Uterus (tissue), 2 donors: ENCODE measurements around the gene CEACAM18.

ENCODE experiments used
- CTCF ChIP-seq, 4 experiments: fragments of 200-600 bp in 2 of 4; fragments of 450-650 bp in 2 of 4; sonication (generic) in 2 of 4; IDR thresholded peaks; one replicate each; pipeline ENCODE4 v1.5.1; 2016 to 2019; ENCODE audit warnings: antibody characterized with exemption in 4 of 4, mild to moderate bottlenecking in 2 of 4, moderate library complexity in 1 of 4
- POLR2A ChIP-seq, 2 donors: fragments of 450-650 bp; IDR thresholded peaks; one replicate each; pipeline ENCODE4 v1.6.1; 2016; ENCODE audit warnings: antibody characterized with exemption in 2 of 2, mild to moderate bottlenecking in 1 of 2, moderate library complexity in 1 of 2

- no peak for TF ChIP-seq CTCF (IDR thresholded peaks at IDR 0.05)
- no peak for TF ChIP-seq POLR2A (IDR thresholded peaks at IDR 0.05)
These were observed 13.2 kb downstream of the CEACAM18 start for GRCh38 chr19:51491586-51491985.
